Ammon's horn (tissue), 1 donor: Measurements from ENCODE around the gene DDAH1.
A peak's percentile ranks its signal among the peaks of the same experiment; 100 is the strongest.
"Not testable (repeated sequence)": the region's sequence is repeated elsewhere in the genome, so short reads cannot be mapped to it uniquely, and the experiment has no call there.

Source experiments
- DNase-seq: peaks from one replicate; pipeline ENCODE4 v3.0.0-alpha.2; 2016; ENCODE audit warnings: low spot score

The DDAH1 gene

DNA sequence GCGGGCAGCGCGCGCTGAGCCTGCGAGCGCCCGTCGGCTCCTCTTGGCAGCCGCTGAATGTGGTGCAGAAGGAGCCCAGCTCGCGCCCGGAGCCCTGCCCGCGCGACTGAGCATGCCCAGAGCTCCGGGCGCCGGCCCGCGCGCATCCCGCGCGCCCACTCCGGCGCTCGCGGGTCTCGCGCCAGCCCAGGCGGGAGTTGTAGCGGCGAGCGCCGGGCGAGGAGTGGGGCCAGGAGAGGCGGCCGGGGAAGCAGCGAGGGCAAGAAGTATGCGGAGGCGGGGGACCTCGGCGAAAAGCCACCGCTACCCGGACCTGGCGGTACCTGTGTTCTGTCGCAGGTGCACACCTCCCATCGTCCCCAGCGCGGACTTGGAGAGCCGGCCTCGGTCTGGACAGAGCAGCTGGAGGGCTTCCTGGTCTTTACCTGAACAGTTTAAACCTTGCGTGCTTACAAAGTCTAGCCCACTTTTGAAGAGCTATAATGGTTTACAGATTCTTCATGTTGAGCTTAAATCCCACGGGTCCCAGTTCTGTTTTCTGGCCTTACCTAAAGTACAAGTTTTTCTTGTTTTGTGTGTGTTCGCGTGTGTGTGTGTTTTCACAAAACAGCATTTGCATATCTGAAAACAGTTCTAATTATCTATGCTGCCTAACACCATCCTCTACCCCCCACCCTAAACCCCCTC lies at the start of gene DDAH1:
Gene DDAH1, minus strand, starts transcription at position 61 of the 687 bp plus-strand sequence. CDS start 114 bp downstream, outside the sequence.
- peak; percentile 65 for DNase-seq

DNA sequence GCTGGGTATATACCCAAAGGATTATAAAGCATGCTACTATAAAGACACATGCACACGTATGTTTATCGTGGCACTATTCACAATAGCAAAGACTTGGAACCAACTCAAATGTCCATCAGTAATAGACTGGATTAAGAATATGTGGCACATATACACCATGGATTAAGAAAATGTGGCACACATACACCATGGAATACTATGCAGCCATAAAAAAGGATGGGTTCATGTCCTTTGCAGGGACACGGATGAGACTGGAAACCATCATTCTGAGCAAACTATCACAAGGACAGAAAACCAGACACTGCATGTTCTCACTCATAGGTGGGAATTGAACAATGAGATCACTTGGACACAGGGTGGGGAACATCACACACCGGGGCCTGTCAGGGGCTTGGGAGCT lies 49.0 kb upstream of the DDAH1 start:
- DNase-seq = not testable (repeated sequence)

DNA sequence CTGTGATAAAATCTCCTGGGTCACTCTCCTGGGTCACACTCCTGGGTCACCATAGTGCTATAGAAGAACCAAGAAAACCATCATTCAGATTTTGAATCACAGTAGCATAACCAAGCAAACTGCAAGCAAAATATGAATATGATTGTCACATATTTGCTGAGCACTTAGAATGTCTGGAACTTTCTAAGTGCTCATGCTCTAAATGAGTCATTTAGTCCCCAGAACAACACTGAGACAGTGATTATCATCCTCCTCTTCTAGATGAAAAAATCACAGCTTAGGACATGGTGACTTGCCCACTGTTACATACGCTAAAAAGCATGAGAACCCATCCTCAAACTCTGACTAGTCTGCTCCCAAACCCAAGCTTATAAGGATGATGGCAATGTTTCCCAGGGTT lies 39.5 kb upstream of the DDAH1 start:
- DNase-seq = no peak

DNA sequence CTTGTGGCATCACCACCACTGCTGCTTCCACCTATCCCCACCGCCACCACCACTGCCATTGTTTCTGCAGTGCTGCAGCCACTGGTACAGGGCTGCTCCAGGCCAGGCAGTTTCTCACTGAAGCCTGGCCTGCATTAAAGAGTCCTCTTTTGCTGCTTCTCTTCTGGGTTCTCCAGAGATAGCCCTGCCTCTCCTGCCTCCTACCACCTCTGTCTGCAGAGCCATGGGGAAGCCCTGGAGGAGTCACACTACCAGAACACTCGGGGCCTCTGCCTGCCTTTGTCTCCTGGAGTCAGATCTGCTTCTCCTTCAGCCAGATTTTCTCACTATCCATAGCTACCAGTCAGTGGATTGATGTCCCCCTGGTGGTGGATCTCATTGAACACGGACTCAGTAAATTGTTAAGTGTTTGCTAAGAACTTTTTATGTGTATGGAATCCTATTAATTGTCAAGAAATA lies 37.7 kb upstream of the DDAH1 start:
- DNase-seq = peak; percentile 26

DNA sequence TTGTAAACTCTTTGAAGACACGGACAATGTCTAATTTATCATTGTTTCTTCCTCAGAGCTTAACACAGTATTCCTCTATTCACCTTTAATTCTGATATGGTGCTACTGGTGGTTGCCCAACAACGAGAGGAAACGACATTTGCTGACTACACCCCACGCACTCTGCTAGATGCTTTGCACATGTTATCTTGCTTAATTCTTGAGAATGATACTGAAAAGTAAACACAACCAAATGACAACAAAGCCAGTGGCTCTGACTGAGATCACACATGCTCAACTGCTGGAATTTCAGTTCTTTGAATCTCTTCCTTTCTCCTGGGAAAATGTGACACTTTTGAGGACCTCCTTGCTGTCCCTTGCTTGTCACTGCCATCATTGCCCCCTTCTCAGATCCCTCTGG lies 37.2 kb upstream of the DDAH1 start:
- no peak for DNase-seq

DNA sequence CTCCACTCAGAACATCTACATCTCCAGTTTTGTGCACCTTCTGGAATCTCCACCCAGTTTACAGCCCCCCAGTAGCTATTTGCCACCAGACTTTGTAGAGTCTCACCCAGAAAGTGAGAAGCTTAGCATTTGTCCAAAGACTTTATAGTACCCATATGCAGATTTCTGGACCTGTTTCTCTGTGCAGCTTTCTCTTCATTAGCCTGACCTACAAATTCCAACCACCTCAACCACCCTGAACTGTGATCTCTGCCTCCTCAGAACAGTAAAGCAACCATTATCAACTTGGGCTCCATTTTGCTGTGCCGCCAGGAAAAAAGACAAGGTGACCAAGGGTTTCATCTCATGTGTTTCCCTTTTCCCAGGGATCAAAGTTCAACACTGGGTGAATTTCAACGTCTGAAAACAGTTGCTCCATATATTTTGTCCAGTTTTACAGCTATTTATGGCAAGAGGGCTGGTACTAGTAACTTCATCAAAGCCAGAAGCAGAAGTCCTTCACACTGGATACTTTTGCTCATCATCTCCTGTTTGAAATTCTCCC lies 36.5 kb upstream of the DDAH1 start:
- DNase-seq = no peak

DNA sequence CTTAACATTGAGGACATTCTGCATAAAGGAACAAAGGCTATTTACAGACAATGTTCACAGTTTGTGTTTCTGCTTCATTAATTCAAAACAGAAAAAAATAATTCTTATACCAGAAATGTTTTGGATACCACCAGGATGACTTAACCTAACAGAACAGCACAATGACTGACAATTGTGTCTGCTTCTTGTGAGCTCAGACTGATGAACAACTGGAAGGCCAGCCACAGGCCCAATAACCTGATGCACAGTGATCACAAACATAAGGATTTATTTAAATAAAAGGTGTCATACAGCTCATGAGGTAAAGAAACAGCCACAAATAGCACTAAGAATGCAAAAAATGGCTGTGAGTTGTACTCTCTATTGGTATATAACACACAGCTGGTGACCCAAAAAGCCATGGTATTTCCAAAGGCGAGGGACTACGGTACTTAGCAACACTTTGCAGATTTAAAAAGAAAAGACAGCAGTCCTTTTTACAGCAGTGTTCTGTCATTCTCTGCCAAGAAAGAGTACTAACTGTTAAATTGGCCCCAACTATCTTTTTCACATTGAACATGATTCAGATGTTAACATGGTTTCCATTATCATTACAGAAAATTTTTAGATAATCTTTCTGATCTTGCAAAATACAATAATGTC lies 32.1 kb upstream of the DDAH1 start:
- DNase-seq = peak; percentile 13

DNA sequence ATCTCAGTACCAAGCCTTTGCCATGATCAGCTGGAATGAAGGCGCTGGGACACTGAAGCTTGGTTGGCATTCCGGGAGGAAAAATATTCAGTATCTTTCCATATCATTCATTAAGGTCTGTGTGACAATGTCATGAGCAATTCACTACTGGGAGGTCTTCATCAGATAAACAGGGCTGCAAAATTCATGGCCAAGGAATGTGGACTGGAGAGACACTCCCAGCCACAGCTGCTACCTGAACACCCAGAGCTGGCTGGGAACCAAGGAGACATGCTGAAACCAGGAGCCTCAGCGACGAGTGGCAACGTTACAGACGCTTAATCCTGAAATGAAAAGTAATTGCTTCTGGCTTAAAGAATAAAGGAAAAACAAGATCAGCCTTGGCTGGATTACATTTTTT lies 30.6 kb upstream of the DDAH1 start:
- DNase-seq = no peak

DNA sequence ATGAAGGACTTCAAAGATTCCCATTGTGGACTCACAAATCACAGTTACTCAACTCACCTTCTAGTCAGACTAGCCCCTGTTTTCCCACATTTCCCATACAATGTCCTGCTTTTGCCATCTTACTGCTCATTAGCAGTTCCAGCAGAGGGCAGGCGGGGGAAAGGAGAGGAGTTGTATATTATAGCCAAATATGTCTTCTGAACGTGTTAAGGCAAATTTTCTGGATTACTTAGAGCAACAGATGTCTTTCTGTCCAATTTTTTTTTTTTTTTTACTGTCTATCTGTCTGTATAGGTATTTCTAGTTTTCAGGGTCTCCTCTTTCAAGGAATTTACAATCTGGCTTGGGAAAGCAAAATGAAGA lies 29.9 kb upstream of the DDAH1 start:
- DNase-seq = peak; percentile 10

DNA sequence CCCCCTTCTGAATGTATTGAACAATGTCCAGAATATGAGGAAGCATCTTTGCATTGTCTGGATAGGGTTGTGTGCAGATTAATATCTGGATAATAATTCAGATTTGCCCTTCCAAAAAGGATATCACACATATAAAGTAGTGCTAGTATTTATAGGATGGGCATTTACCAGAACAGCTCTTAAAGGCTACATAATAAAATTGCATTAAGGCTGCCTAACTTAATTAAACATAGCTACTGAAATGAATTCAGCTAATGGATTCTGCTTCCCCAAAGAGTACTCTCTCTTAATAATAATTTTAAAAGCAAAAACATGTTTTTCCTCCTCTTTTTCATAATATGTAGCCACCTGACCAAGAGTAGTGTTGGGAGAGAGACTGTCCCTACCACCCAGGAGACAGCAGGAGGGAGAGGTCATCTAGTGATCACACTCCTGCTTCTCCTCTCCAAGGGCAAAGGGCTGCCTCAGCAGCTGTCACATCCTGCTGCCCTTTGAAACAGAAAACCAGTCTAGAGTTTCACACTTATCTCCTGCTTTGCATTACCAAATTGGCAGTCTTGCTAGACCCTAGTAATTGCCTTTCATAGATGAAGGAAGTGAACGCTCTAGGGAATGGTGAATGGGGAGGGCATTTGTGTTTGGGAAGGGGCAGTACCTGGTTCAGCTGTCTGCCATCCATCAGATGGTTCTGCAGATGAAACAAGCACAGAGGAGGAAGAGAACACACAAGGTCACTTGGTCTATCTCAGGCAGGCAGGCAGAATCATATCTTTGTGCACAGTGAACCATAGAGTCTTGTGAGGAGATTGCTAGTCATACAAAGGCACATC lies 29.3 kb upstream of the DDAH1 start:
- DNase-seq = no peak

DNA sequence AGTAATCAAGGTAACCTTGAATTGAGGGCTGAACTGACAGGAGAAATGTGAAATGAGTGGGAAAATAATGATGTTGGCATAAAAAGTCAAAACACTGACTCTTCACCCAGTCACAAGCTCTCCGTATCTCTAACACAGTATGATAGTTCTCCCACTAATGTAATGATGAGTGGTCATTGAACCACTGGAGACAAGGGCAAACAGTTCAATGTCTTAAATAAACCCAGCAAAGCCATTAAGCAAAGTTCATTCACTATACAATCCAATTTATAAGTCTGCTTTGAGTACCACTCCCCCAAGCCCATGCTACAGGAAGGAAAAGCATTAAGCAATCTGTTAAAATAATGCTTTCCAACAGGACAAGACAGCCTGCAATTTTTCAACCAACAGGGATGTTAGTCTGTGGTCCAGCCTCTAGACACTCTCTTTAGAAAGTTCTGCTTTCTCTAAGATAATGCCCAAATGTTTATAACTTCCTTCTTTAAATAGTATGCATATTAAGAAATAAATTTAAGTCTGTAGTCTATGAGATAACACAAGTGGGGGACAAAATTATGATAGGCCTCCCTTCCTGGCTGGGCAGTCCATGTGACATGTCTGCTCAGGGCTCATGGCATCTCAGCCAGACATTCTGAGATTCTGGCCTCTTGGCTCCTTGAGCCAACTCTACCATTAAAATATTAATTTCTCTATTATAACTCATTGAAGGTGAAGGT lies 25.5 kb upstream of the DDAH1 start:
- DNase-seq = no peak

DNA sequence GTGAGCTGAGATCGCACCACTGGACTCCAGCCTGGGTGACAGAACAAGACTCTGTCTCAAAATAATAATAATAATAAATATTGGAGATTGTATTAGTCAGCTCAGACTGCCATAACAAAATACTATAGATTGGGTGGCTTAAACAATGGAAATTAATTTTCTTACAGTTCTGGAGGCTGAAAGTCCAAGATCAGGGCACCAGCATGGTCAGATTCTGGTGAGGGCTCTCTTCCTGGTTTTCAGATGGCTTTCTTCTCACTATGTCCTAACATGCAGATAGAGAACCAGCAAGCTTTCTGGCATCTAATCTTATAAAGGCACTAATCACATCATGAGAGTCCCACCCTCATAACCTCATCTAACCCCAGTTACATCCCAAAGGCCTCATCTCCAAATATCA lies 23.2 kb upstream of the DDAH1 start:
- DNase-seq = no peak

DNA sequence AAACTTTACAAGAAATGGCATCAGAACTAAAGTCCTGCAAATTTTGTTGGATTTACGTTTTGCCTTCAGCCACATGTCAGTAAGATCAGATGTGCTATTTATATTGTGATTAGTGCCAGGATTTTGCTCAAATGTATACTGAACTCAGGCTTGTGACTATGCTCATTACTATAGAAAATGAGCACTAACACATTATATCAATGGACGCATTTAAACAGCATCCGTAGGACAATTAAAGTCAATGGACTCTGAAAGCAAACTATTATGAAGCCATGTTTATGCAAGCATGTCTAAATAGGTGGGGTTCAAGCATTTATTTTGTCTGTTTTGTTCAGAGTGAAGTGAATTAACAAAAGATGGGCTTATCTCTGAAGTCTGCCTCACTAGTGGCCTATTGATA lies 20.6 kb upstream of the DDAH1 start:
- no peak for DNase-seq

DNA sequence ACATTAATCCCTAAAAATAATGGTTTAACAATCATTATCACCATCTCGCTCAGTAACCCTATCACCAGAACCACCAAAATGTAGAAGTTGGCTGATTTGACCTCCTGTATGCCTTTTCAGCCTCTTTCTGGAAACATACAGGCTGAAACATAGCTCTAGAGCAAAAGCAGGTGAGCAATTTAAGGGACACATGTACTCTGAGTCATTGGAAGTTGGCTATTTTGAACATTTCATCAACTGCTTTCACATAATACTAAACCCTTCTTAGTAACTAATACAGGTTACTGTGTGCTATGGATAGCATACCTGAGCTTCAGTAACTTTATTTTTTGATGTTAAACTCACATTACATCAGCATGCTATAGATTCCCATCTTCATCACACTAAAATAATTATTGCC lies 19.8 kb upstream of the DDAH1 start:
- DNase-seq = no peak

DNA sequence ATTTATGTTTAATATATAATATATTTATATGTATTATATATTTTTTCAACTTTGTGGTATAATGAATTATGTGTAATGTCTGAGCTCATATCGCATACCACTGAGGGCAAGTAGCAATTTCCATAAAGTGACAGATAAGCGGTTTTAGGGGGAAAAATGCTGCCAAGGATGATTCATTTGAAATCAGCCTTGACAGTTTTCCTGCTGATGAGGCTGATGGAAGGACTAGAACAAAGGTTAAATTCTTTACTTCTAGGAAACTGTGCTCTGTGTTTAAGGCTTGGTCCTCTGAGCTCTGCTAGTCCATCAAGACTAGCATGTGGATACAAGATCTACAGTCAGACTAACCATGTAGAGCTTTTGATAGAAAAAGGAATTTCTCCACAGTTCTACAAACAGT lies 19.3 kb upstream of the DDAH1 start:
- no peak for DNase-seq

DNA sequence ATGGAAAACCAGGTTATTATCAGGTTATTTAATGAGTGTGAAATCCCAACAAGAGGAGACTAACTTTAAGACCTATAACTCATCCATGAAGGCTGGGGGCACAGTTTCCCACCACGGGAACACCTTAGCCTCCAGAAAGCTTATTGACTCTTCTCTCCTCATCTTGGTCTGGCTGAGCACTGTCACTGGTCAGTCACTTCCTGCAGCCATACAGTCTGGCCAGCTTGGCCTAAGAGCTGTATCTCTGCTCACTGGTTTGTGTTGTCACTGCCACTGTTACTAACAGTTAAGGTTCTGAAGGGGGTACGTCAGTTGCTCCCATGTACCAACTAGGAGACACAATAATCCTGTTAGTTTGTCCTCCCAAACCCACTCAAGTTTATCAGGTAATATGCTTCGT lies 16.7 kb upstream of the DDAH1 start:
- DNase-seq = no peak

DNA sequence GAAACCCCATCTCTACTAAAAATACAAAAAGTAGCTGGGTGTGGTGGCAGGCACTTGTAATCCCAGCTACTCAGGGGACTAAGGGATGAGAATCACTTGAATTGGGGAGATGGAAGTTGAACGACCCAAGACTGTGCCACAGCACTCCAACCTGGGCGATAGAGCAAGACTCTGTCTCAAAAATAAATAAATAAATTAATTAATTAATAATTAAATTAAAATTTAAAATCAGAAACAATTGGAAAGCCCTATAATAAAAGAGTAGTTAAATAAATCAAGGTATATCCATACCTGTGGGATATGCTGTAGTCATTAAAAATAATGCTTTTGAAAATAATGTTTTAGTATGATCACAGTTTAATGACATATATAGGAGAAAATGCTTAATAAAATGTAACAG lies 15.6 kb upstream of the DDAH1 start:
- no peak for DNase-seq

DNA sequence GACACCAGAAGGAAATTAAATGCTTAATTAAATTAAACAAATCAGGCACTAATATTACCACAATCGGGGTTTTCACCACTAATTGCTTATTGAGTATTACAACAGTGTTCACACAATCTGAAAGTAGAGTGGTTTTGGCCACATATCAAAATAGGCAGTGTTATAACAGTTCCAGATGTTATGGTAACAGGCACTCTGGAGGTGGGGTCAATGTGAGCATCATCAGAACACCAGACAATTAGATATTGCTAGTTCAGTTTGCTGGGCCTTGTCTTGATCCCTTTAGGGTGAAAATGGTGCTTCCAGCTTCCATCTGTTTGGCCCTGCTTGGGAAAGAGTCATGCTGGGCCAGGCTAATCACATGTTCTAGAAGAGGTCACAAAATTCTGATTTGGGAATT lies 14.5 kb upstream of the DDAH1 start:
- no peak for DNase-seq

DNA sequence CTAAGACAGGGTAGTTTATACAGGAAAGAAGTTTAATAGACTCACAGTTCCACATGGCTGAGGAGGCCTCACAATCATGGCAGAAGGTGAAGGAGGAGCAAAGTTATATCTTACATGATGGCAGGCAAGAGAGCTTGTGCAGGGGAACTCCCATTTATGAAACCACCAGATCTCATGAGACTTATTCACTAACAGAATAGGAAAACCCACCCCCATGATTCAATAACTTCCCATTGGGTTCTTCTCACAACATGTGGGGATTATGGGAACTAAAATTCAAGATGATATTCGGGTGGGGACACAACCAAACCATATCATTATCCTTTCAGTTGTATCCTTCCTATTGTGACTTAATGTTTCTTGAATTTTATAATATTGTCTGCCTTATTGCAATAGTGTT lies 13.4 kb upstream of the DDAH1 start:
- no peak for DNase-seq

DNA sequence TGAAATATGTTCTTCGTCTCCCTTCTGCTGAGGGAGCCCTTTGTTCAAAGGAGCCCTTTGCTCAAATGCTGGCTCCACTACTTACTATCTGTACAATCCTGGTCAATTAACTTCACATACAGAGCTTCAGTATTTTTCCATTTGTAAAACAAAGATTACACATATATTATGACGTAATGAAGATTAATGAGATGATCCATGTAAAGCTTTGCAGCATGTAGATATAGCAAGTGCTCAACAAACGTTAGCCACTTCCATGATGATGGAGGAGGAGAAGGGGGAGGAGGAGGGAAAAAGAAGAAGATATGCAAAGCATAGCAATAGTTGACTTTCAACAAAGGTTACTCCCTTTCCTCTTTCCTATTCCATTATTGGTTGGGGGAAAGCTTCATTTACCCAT lies 10.1 kb upstream of the DDAH1 start:
- DNase-seq = no peak

DNA sequence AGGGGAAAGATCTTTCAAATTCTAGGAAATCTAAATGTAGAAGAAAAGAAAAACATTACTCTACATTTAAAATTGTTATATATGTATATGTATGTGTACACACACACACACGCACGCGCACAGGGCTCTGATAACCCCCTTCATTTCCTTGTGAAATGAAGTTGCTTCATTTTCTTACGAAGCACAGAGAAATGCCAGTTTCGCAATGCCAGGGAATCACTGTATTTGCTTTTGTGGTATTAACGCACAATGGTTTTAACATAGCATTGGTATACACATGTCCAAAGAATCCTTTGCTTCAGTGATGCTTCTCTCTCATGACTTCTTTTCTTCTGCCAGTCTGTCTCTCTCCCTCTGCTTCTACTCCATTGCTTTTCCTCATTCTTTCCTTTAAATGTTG lies 8.4 kb upstream of the DDAH1 start:
- no peak for DNase-seq

DNA sequence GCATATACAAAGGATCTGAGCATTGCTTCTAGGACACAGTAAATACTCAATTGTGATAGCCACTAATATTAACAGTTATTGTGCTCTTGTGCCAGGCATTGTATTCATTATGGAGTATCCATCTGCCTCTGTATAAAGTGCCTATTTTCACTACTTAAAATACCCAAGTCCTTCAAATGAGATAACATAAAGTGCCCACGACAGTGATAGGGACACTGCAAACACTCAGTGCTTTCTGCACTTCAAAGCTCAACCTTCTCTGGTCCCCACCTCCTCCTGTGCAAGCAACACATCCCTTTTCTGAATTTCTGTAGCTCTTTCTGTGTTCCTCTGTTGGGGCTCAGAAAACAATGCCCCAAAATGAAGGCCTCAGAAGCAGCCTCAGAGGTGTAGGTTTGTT lies 6.6 kb upstream of the DDAH1 start:
- DNase-seq = no peak
